Activated CD8-positive, alpha-beta memory T cell treated with anti-CD3 and anti-CD28 coated beads, Interleukin-2, amount 50 U/mL, for 1 hour (primary cell): ENCODE results near the gene TFAP2D.

Experiments used
- DNase-seq: peaks from one replicate; pipeline ENCODE4 v3.0.0-alpha.2; 2020; ENCODE audit errors: extremely low read depth

The TFAP2D gene

DNA sequence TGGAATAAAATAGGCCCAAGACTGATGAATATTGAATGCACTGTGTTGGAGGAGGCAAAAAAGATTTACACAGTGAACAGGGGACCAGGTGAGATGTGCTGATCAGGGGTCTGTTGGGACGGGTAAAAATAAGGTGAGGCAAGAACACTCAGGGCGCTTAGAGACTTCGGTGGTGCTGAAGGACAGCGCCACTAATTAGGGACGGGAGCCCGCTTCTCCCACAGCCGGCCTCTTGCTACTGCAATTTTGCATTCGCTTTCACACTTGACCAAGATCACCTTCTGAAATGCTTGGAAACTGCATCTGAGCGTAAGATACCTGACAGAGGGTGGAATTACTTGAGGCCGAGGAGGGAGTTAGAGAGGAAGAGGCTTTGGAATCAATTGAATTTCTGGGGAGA lies 7.3 kb downstream of the TFAP2D start:
- DNase-seq, result no peak

DNA sequence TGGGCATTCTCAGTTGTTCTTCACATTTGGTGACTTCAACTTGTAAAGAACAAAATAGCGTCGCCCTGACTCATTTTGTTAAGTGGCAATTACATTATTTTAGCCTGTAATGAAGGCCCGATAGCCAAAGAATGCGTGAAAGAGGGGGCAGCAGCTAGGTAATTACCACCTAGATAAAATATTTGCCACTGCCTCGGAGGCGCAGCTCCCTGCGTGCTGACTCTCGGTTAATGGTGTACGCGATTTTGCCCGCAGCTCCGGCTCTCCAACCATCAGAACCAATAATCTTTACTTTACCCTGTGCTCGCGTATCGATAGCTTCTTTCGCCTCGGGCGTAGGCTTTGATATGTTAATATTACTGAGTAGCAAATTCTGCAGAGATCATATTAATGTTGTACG lies 8.7 kb downstream of the TFAP2D start:
- DNase-seq, result no peak

- no peak for DNase-seq
Observed at GRCh38 chr6:50722829-50723554, 9.7 kb downstream of the TFAP2D start.

- DNase-seq, result no peak
Observed at GRCh38 chr6:50724381-50725124, 11.2 kb downstream of the TFAP2D start.

- DNase-seq, result no peak
Observed at GRCh38 chr6:50734488-50734887, 21.2 kb downstream of the TFAP2D start.

- no peak for DNase-seq
Observed at GRCh38 chr6:50742161-50742560, 28.8 kb downstream of the TFAP2D start.

DNA sequence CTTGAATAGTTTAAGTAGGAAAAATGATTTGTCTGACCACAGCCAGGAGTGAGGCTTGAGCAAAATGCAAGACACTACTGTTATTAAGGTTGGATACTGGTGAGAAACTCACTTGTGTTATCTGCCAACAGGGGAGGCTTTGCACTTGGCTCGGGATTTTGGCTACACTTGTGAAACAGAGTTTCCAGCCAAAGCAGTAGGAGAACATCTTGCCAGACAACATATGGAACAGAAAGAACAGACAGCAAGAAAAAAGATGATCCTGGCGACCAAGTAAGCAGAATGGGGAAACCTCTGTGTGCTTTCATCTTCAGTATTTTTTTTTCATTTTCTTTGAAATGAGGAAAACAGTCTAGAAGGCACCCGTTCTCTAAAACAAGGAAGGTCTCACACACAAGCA lies 31.6 kb downstream of the TFAP2D start:
- no peak for DNase-seq

- DNase-seq, result no peak
Observed at GRCh38 chr6:50762798-50763197, 49.5 kb downstream of the TFAP2D start.

- no peak for DNase-seq
Observed at GRCh38 chr6:50778696-50779095, 65.4 kb downstream of the TFAP2D start.

DNA sequence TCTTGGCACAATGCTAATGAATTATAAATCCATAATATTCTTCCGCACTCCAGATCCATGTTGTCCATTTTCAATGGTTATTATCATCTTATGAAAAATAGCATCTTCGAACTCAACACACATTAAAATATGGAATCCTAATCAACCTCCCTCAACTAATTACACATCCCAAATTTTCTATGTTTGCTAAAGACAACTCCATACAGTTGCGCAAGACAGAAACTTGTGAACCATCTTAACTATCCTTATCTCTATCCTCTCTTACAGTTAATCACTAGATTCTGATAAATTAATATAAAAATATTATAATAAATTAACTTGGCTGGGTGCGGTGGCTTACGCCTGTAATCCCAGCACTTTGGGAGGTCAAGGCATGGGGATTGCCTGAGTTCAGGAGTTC lies 67.1 kb downstream of the TFAP2D start:
- no peak for DNase-seq

GRCh38 chr6:50785921-50786320 lies 72.6 kb downstream of the TFAP2D start:
- DNase-seq, result no peak

GRCh38 chr6:50791900-50792508 lies 78.7 kb downstream of the TFAP2D start:
- DNase-seq, result no peak

- no peak for DNase-seq
Observed at GRCh38 chr6:50792771-50793170, 79.4 kb downstream of the TFAP2D start.

DNA sequence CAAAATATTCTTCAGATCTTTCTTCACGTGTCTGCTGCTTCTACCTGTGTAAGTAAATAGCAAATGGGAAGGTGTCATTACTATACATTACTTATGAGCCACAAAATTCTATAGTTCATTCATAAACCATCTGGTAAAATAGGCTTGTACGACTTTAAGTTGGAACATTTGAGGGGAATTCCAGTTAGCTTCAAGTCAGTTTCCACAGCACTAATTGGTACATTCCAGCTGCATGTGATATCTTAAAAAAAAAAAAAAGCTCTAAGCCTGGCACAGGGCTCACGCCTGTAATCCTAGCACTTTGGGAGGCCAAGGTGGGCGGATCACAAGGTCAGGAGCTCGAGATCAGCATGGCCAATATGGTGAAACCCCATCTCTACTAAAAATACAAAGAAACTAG lies 82.2 kb downstream of the TFAP2D start:
- no peak for DNase-seq

DNA sequence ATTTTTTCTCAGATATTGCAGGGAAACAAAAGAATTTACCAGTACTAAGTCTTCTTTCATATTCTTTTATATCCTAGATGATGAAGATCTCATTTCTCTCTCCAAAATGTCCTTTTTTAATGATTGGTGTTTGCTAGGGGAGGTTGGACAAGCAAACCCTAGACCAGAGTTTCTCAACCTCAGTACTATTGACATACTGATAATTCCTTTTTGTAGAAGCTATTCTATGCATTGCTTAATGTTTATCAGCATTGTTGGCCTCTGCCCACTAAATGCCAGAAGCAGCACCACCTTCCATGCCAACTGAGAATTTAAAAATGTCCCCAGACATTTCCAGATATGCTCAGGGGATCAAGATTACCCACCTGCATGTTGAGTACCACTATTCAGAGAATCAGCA lies 91.0 kb downstream of the TFAP2D start:
- DNase-seq, result no peak

DNA sequence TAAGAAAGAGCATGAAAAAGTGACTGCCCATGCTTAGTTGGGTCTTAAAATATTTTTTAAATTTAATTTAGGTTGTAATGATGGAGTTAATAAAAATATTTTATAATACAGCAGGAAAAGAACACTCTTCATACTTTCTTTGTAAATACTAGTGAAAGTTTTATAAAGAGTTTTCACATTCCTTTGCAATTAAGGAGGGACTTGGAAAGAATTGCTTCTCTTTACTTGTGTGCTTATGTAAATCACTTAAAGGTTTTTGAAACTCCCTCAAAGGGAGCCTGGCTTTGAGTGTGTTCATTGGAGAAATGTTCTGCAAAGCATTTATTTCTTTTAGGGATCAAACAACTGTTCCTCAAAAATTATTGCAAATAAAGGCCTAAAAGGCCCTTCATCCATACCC lies 93.7 kb downstream of the TFAP2D start:
- no peak for DNase-seq

DNA sequence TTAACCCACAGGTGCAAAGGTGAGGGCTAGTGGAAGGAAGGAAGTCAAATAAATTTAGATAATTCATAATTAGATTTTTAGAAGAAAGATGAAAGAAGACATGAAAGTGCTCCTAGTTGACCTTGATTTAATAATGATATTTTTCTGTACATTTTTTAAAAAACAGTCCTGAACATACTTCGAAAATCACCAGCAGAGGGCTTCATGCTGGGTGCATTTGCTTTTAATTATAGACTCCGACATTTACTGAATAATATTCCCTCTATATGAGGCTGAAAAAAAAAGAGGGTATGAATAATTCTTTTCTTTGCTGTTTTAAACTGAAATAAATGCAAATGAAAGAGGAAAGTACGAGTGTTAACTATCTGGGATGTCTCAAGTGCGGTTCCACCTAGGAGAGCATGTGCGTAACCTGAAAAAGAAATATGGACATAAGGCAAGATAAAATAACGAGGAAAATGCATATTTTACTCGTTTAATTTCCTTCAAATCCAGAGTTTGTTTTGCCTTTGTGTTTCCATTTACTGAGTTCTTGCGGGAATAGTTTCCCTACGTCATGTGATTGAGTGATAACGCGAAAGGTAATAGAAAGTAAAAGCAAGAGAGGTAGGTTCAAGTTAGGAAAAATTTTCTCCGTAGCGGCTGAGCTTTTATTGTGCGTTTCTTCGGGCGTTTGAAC lies 102.2 kb downstream of the TFAP2D start:
- DNase-seq, result no peak

GRCh38 chr6:50816115-50816675 lies 102.9 kb downstream of the TFAP2D start:
- DNase-seq, result peak; percentile 3

DNA sequence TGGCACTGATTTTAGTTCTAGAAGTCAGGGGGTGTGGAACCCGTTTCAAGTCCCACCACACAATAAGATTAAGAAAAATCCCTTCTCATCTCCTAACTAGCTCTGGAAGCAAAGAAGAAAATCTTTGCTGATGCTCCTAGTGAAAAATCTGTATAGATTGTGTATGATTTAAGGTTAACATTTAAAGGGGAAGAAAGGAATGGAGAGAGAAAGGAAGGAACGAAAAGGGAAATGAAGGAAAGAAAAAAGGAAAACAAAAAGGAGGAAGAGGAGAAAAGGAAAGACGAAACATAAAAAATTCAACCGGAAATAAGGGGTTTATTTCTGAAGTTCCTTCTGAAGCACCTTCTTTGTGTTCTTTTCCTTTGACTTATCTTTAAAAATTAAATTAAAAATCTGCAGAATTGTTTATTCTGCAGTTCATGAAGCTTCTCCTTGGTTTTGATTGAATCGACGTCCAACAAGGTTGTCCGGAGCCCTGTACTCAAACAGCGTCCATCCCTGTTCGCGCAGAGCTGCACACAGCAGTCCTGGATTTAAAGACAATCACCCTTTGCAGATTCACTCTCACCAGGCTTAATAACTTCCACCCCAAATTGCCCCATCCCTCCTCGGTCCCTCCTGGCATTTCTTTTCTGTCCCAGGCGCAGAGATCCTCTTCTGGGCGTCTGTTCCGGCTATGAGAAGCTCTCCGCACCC lies 103.8 kb downstream of the TFAP2D start:
- DNase-seq, result no peak

GRCh38 chr6:50817646-50817950 lies 104.3 kb downstream of the TFAP2D start:
- no peak for DNase-seq

- DNase-seq, result no peak
Observed at GRCh38 chr6:50818020-50818419, 104.7 kb downstream of the TFAP2D start.

GRCh38 chr6:50818673-50819072 lies 105.3 kb downstream of the TFAP2D start, which contains the start of gene TFAP2B:
TFAP2B (plus strand) TSS chr6:50818871; CDS start chr6:50818892, 21 bp downstream.
- no peak for DNase-seq
